GM19397 (cell line): ENCODE measurements around the gene TUBA4B.
"Not testable (repeated sequence)": the region's sequence is repeated elsewhere in the genome, so short reads cannot be mapped to it uniquely, and the experiment has no call there.

Source experiments
- ATAC-seq: cut with Tn5 transposase; IDR thresholded peaks from one replicate; pipeline ENCODE4 v1.9.1; 2021; ENCODE audit warnings: mild to moderate bottlenecking, moderate library complexity; ENCODE audit not compliant: unreplicated experiment

TUBA4B gene

DNA sequence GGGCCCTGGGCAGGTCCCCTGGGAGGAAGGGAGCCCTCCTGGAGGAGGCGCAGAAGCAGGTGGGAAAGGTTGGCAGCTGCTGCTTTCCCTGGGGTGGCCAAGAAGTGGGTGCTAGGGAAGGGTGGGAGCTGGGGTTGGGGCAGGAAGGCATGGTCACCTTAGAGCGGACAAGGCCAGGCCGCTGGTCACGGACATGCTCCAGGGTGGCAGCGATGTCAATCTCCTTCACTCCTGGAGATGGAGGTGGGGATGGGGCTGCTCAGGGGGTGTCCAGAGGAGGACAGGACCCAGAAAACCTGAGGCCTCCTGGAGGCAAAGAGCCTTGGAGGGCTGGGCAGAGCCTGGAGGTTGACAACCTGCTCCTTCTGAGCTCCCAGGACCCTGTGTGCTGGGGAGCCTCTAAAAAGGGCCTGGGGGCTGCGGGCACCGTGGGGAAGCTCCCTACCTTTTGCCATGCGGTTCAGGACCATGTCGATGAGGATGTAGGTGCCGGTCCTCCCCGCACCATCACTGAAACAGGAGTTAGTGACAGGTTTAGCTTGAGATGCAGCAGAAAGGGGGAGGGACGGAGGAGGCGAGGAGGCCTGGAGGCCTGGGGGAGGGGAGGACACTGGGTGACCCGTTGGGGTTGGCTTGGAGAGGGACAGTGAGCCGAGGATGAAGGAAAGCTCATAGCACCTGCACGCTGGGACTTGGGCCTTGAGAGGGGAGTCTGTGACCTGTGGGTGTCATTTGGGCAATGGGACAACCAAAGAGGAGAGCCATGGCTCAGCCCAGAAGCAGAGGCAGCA lies 37.5 kb downstream of the TUBA4B start:
- no peak for ATAC-seq

GRCh38 chr2:219291394-219291793 lies 38.4 kb downstream of the TUBA4B start:
- no peak for ATAC-seq

- no peak for ATAC-seq
Observed at GRCh38 chr2:219291910-219292490, 39.0 kb downstream of the TUBA4B start.

DNA sequence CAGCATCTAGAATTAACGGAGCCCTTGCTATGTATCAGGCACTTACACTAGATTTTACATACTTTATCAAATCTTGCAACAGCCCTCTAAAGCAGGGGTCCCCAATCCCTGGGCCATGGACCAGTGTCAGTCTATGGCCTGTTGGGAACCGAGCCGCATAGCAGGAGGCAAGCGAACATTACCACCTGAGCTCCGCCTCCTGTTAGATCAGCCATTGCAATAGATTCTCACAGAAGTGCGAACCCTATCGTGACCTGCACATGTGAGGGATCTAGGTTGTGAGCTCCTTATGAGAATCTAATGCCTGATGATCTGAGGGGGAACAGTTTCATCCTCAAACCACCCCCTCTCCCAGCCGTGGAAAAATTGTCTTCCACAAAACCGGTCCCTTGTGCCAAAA lies 39.6 kb downstream of the TUBA4B start:
- no peak for ATAC-seq

GRCh38 chr2:219293736-219294231 lies 40.7 kb downstream of the TUBA4B start:
- ATAC-seq = no peak

DNA sequence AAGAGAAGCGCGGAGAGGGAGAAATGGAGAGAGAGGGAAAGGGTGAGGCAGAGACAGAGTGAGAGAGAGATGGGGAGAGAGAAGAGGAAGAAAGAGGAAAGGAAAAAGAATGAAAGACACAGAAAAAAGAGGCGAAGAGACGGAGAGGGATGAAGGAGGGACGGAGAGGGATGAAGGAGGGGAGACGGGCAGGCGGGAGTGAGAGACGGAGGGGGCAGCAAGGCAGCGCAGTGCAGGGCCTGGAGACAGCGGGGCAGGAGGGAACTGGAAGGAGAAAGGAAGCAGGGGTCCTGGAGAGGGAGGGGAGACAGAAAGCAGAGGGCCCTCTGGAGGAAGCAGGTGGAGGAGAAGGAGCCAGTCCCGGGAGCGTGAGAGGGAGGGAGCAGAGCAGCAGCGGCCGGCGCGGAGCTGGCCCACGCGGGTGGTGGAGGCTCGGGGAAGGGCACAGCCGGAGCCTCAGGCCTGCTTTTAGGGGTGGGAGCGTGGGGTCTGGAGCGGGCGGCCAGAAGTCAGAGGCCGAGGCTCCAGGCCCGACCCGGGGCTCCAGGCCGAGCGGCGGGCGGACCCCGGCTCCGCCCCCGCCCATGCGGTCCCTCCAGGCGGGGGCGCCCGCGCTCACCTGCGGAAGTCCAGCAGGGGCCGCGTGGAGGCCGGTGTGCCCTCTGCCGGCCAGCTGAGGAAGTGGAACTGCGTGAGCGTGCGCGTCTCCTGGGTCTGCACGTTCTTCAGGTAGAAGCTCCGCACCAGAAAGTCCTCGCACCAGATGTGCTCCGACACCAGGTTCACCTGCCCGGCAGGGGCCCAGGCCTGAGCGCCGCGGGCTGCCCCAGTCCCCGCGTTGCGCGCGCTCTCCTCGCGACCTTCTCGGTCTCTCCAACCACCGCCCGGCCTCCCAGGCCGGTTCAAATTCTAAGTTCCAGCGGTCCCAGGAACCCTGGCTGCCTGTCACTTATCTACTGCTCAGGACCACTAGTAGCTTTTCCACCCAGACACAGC lies 41.6 kb downstream of the TUBA4B start:
- ATAC-seq = peak; percentile 90

DNA sequence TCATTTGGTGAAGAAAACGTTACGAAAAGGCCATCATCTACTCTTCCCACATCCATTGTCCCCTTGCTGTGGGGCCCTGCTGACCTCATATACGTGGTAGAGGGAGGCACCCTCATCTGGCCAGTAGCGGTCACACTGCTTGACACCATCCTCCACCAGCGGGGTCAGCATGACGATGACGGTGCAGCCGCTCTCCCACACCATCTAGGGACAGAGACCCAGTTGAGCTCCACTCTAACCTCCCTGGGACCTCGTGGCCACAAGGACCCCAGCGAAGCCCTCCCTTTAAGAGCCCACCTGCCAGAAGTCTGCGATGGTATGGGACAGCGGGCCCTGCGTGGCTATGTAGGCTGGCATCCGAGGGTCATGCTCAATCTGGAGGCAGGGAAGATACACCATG lies 43.1 kb downstream of the TUBA4B start:
- no peak for ATAC-seq

GRCh38 chr2:219296631-219297391 lies 43.8 kb downstream of the TUBA4B start:
- ATAC-seq = no peak

DNA sequence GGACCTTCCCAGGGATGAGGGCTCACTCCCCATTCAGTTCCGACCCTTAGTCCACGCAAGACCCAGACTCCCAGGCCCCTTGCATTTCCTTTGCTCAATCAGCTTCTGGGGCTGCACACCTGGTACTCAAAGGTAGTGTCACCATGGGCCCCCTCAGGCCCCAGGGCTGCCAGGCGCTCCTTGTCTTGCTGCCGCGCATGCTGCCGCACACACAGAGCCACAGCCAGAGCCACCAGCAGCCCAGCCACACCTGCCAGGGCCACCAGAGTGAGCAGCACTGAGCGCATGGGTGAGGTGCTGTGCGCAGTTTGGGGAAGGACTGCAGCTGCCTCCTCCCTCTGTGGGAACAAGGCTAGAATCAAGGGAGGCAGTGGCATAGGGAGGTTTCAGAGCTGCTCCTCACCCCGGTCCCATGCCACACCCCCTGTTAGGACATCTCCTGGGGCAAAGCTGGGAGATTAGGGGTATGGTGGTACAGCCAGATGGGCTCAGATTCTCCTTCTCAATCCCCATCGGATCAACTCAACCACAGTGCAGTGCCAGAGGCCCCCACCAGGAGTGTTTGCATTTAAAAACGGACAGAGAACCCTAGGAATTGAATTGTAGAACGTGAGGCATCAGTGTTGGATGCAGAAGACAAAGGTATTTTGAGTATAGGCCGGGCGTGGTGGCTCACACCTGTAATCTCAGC lies 44.9 kb downstream of the TUBA4B start:
- no peak for ATAC-seq

- no peak for ATAC-seq
Observed at GRCh38 chr2:219298759-219299371, 45.8 kb downstream of the TUBA4B start.

- no peak for ATAC-seq
Observed at GRCh38 chr2:219299372-219299760, 46.3 kb downstream of the TUBA4B start.

DNA sequence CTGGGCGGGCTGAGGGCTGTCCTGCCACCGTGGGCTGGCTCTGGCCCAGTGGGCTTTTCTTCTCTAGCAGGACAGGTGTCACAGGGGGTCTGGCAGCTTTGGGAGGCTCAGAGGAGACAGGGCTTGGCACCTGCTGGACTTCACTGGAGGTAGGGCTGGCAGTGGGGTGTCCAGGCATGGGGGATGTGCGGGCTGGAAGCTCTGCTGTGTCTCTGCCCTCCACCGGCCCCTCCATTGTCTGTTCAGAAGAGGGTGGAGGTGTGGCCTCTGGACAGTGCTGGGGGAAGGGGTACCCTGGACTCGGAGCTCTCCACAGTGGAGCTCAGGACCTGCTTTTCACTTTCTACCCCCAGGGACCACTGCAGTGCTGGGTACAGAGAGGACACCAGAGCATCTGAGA lies 47.0 kb downstream of the TUBA4B start:
- no peak for ATAC-seq

DNA sequence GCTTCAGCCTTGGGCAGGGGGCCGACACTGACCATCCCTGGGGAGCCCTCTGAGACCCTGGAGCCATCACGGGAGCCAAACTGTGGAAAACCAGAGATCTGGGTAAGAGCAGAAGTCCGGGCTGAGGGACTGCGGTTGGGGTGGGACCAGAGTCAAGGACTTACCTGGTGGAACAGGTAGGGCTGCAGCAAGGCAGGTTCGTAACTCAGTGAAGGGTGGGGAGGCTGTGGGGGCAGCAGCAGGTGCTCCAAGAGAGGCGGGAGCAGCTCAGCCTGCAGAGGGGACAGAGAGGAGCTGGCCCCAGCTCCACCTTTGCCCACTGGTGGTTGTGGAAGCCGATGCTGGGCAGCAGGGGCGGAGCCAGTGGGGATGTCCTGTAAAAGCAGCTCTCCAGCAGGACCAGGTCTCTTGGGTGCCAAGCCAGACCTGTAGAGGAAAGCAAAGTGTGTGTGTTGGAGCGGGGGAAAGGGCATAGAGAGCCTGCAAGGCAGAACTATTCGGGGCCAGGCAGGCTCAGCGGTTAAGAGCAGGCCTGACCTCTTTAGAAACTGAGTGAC lies 49.4 kb downstream of the TUBA4B start:
- ATAC-seq = no peak

- no peak for ATAC-seq
Observed at GRCh38 chr2:219304223-219304622, 51.2 kb downstream of the TUBA4B start.

DNA sequence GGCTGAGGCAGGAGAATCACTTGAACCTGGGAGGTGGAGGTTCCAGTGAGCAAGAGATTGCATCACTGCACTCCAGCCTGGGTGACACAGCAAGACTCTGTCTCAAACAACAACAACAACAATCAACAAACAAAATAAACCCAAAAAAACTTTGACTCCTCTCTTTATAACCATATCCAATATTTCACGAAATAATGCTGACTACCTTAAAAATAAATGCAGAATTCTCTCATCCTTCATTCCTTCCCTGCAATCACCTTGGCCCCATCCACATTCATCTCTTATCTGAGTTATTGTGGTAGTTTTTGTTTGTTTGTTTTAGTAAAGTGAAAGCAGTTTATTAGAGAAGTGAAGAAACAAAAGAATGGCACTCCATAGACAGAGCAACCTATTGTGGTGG lies 53.0 kb downstream of the TUBA4B start:
- no peak for ATAC-seq

DNA sequence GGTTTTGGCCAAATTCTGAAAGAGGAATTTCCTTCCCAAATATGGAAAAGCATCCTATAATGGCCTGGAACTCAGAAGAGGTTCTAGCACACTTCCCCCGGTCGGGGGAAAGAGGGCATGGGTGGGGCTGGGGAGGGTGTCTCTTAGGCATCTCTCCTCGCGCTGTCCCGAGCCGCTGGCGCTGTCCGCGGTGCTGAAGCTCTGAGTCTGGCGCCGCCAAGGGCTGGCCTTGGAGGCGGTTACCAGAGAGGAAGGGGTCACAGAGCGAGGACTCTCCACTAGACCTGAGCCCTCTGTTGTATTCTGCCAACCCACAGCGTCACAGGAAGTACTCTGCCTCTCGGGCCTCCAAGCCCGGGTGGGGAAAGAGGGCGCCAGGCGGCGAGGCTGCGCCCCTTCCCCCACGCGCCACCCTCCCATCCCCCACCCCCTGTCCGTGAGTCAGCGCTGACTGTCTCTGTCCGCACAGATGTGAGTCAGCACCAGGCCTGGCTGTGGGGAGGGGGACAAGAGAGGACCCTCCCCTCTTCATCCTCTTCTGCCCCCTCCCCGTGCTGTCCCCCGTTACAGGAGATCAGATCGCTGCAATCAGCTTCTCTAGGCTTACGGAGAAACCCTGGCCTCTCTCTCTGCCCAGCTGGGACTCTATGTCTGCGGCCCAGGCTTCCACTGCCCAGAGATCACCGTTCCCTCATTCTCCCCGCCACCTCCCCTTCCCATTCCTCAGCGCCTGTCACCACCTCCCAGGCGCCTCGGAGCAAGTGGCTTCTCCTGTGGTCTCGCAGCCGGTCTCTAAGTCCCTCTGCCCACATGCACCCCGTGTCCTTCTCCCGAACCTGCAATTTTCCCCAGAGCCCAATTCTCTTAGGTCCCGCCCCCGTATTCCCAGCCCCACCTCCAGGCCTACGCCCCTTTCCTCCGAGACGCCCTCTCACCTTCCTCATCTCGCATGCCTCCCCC lies 55.4 kb downstream of the TUBA4B start:
- ATAC-seq = no peak

DNA sequence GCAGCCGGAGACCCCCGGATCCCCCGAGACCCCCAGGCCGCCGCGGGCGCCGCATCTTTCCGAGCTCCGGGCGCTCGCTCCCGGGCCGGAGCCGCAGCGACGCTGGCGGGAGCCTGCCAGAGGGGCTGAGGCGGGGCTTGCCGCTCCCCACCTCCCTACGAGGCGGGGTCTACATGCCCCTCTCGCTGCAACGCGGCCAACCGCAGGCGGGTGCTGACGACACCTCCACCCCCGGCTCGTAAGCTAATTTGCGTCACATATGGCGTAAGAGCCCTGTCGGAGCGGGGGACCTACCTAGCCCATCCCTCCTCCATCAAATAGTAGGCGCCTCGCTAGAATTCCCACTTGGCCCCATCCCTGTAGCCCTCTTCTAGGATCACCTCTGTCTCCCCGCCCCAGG lies 56.2 kb downstream of the TUBA4B start, which contains the start of gene PTPRN:
PTPRN (minus strand) TSS at position 124 of the 400 bp plus-strand sequence; CDS start at position 55, 69 bp downstream.
- no peak for ATAC-seq

DNA sequence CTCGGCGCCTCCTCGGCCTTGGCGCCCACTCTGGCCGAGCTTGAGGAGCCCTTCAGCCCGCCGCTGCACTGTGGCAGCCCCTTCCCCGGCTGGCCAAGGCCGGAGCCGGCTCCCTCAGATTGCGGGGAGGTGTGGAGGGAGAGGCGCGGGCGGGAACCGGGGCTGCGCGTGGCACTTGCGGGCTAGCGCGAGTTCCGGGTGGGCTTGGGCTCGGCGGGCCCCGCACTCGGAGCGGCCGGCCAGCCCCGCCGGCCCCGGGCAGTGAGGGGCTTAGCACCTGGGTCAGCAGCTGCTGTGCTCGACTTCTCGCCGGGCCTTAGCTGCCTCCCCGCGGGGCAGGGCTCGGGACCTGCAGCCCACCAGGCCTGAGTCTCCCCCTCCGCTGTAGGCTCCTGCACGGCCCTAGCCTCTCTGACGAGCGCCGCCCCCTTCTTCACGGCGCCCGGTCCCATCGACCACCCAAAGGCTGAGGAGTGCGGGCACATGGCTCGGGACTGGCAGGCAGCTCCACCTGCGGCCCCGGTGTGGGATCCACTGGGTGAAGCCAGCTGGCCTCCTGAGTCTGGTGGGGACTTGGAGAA lies 59.7 kb downstream of the TUBA4B start:
- not testable (repeated sequence) for ATAC-seq
